Endothelial cell of umbilical vein (primary cell): ENCODE measurements around the gene NELL2. TPM values are rescaled to one million over a fixed set of nuclear protein-coding genes. Genes with fewer than 3 reads are reported as not detected.

Experiments
- BruUV-seq: library from RNA; stranded (reverse); fragments of 400-500 nt; replicated peaks from 2 replicates; lab custom pipeline; 2021; lab: Mats Ljungman, UMichigan
- CTCF ChIA-PET: fragments of 300-600, 350-600 bp; sonication (Branson Sonifier 250); formaldehyde crosslinking; loops from one replicate; lab custom pipeline; 2021; ENCODE audit warnings: antibody characterized with exemption, inconsistent platforms; lab: Charles Lee
- POLR2A ChIA-PET: fragments of 300-600, 350-600 bp; sonication (Branson Sonifier 250); formaldehyde crosslinking; loops from one replicate; lab custom pipeline; 2021; ENCODE audit warnings: antibody characterized with exemption, inconsistent platforms; lab: Charles Lee
- DNase-seq: peaks from one replicate; pipeline ENCODE4 v3.0.0-alpha.2; 2011; ENCODE audit warnings: low read depth, low spot score
- FAIRE-seq: peaks from 2 replicates; lab custom pipeline; 2011; peaks lifted over from hg19 to GRCh38; lab: Jason Lieb, UNC
- H2AFZ ChIP-seq: 2 replicates; pipeline ENCODE4 v1.6.0; 2012; ENCODE audit warnings: low read depth, low read length, control low read depth, inconsistent platforms
- H3K27ac ChIP-seq: 2 replicates; pipeline ENCODE4 v1.5.1; 2011; ENCODE audit warnings: low read depth, mild to moderate bottlenecking, control low read depth, low read length, moderate library complexity; ENCODE audit not compliant: insufficient read depth
- H3K27me3 ChIP-seq, 2 experiments: 2 replicates each; pipeline versions ENCODE4 v1.6.0 to v1.6.1; 2011; ENCODE audit warnings: low read length in 2 of 2, mixed read lengths in 1 of 2; ENCODE audit not compliant: control insufficient read depth in 2 of 2, insufficient read depth in 2 of 2
- H3K36me3 ChIP-seq, 2 experiments: 2 replicates in 1 of 2; 3 replicates in 1 of 2; pipeline ENCODE4 v1.5.1; 2011; ENCODE audit warnings: low read length in 2 of 2, mild to moderate bottlenecking in 1 of 2, moderate library complexity in 1 of 2; ENCODE audit not compliant: control insufficient read depth in 2 of 2, insufficient read depth in 2 of 2; ENCODE audit errors: extremely low read depth in 1 of 2
- H3K4me1 ChIP-seq: 3 replicates; pipeline ENCODE4 v1.5.1; 2011; ENCODE audit warnings: mild to moderate bottlenecking, low read length; ENCODE audit not compliant: control insufficient read depth, insufficient read depth; ENCODE audit errors: extremely low read depth
- H3K4me2 ChIP-seq: 2 replicates; pipeline ENCODE4 v1.6.1; 2011; ENCODE audit warnings: low read length, control low read depth, mixed read lengths; ENCODE audit not compliant: insufficient read depth
- H3K4me3 ChIP-seq, 3 experiments: fragments of 200-600 bp in 1 of 3; sonication (generic), shearing (Covaris generic) in 1 of 3; replicated peaks in 1 of 3; 2 replicates each; pipeline ENCODE4 v1.5.1; 2011 to 2016; ENCODE audit warnings: control low read depth in 3 of 3, low read length in 3 of 3, mild to moderate bottlenecking in 2 of 3, inconsistent platforms in 1 of 3, low read depth in 1 of 3, moderate library complexity in 1 of 3; ENCODE audit not compliant: insufficient read depth in 1 of 3
- H3K79me2 ChIP-seq: 2 replicates; pipeline ENCODE4 v1.6.0; 2012; ENCODE audit warnings: low read length, inconsistent platforms; ENCODE audit not compliant: control insufficient read depth, insufficient read depth
- H3K9ac ChIP-seq: replicated peaks from 2 replicates; pipeline ENCODE3; 2011; ENCODE audit warnings: low read length, control low read depth; ENCODE audit not compliant: insufficient read depth; ENCODE audit errors: extremely low read depth
- H3K9me1 ChIP-seq: replicated peaks from 3 replicates; pipeline ENCODE4 v1.6.0; 2011; ENCODE audit warnings: mild to moderate bottlenecking, low read length; ENCODE audit not compliant: control insufficient read depth, insufficient read depth; ENCODE audit errors: extremely low read depth
- H3K9me3 ChIP-seq: replicated peaks from 2 replicates; pipeline ENCODE4 v1.5.1; 2012; ENCODE audit warnings: low read length, inconsistent platforms; ENCODE audit not compliant: control insufficient read depth, insufficient read depth
- H4K20me1 ChIP-seq: replicated peaks from 2 replicates; pipeline ENCODE3; 2011; ENCODE audit warnings: mild to moderate bottlenecking, low read length; ENCODE audit not compliant: control insufficient read depth, insufficient read depth; ENCODE audit errors: extremely low read depth
- CTCF ChIP-seq, 2 donors: IDR thresholded peaks; 1 replicate in 1 of 2; 2 replicates in 1 of 2; pipeline ENCODE4 v1.5.1; 2011; ENCODE audit warnings: low read length in 2 of 2, mild to moderate bottlenecking in 2 of 2, moderate library complexity in 2 of 2, control low read depth in 1 of 2, inconsistent platforms in 1 of 2, low read depth in 1 of 2; ENCODE audit not compliant: insufficient read depth in 1 of 2; ENCODE audit errors: extremely low read depth in 1 of 2
- EZH2 ChIP-seq: IDR thresholded peaks from 2 replicates; pipeline ENCODE4 v1.6.1; 2012; ENCODE audit warnings: borderline replicate concordance, low read depth, mild to moderate bottlenecking, moderate library complexity, low read length, inconsistent platforms; ENCODE audit not compliant: severe bottlenecking
- FOS ChIP-seq: IDR thresholded peaks from 2 replicates; pipeline ENCODE4 v1.6.1; 2011; ENCODE audit warnings: mild to moderate bottlenecking, low read length, moderate library complexity, borderline replicate concordance; ENCODE audit not compliant: insufficient read depth
- GATA2 ChIP-seq: IDR thresholded peaks from 2 replicates; pipeline ENCODE4 v1.7.0; 2011; ENCODE audit warnings: low read depth, mild to moderate bottlenecking, moderate library complexity, mixed read lengths, low read length; ENCODE audit not compliant: insufficient read length, insufficient read depth
- JUN ChIP-seq: IDR thresholded peaks from 2 replicates; pipeline ENCODE4 v1.6.1; 2011; ENCODE audit warnings: borderline replicate concordance, low read depth; ENCODE audit not compliant: insufficient read length, insufficient read depth
- MAX ChIP-seq: IDR thresholded peaks from 2 replicates; pipeline ENCODE4 v1.6.1; 2011; ENCODE audit not compliant: insufficient read depth, insufficient read length
- MYC ChIP-seq: IDR thresholded peaks from one replicate; pipeline ENCODE4 v1.6.1; 2011; ENCODE audit warnings: mild to moderate bottlenecking, low read depth, low read length
- POLR2A ChIP-seq: IDR thresholded peaks from 2 replicates; pipeline ENCODE4 v1.6.1; 2012; ENCODE audit warnings: low read depth, mild to moderate bottlenecking, control low read depth, low read length
- POLR2AphosphoS5 ChIP-seq: IDR thresholded peaks from 2 replicates; pipeline ENCODE4 v1.6.1; 2012; ENCODE audit warnings: low read depth, mild to moderate bottlenecking, control low read depth, low read length, moderate library complexity; ENCODE audit not compliant: insufficient read depth
- dilution Hi-C: fragments of 300-500 bp; cut with MboI; formaldehyde crosslinking; loops from one replicate; pipeline ENCODE4 v1.15.0; 2019; ENCODE audit warnings: low sequenced_read_pairs; ENCODE audit not compliant: extremely low pct_ligation_motif_present
- intact Hi-C: fragments of 100-400 bp; cut with micrococcal nuclease; formaldehyde crosslinking; loops from one replicate; pipeline ENCODE4 v1.10.0; 2022
- polyA plus RNA-seq, 4 experiments: library from polyadenylated mRNA; depleted of rRNA in 3 of 4; stranded (reverse) in 3 of 4; unstranded in 1 of 4; fragments of >200 nt; gene quantifications; 2 replicates each; pipeline versions ENCODE4 v1.2.1 to v1.2.3, GENCODE V29; 2011 to 2012; ENCODE audit warnings: missing spikeins in 1 of 4
- total RNA-seq: library from RNA; stranded (reverse); gene quantifications from 2 replicates; pipeline ENCODE4 v1.2.3, GENCODE V29; 2021

NELL2 gene
- total and polyA plus RNA-seq, 2 donors (not counting 3 experiments of a cell fraction or from before 2014, with no cell fraction given), result 0.11 to 0.49 TPM

- no peak overlapping the region for H3K9ac ChIP-seq
- POLR2A ChIA-PET, result no interaction called here
- intact Hi-C loops (no loop called here), dilution Hi-C loops (no loop called here)
- no peak overlapping the region for H3K27ac ChIP-seq
- no peaks in the 10 kb centered on the region for H3K27me3 ChIP-seq
- H3K9me1 ChIP-seq, result no peaks in the 10 kb centered on the region
- no peak overlapping the region for H3K4me3 ChIP-seq
- FAIRE-seq (no peak), DNase-seq (no peak)
- no peaks in the 10 kb centered on the region for H3K4me1 ChIP-seq
- no peak overlapping the region for H2AFZ ChIP-seq
- H4K20me1 ChIP-seq, result no peaks in the 10 kb centered on the region
- no peaks in the 10 kb centered on the region for H3K79me2 ChIP-seq
- H3K36me3 ChIP-seq, result no peaks in the 10 kb centered on the region
- no peaks in the 10 kb centered on the region for H3K9me3 ChIP-seq
- TF ChIP-seq POLR2A (no peak), POLR2AphosphoS5 (no peak), GATA2 (no peak), CTCF (IDR thresholded peaks at IDR 0.05; ENCODE audit: extremely low read depth in 1 of 2, insufficient read depth in 1 of 2, low read depth in 1 of 2, low read length in 2 of 2) (no peak), EZH2 (no peak), JUN (no peak), FOS (no peak), MAX (no peak), MYC (no peak)
- CTCF ChIA-PET, result no interaction called here
- no TSS peak for BruUV-seq
- no peak overlapping the region for H3K4me2 ChIP-seq
Measured at GRCh38 chr12:44570036-44570583, 306.0 kb downstream of the NELL2 start.
